Stimulated activated CD4-positive, alpha-beta T cell treated with anti-CD3 and anti-CD28 coated beads, TNF-alpha, amount 100 ng/mL, for 1 hour (primary cell): ENCODE results near the gene SRGAP1.

ENCODE experiments used
- DNase-seq, 3 donors: peaks; one replicate each; pipeline ENCODE4 v3.0.0-alpha.2; 2020; ENCODE audit warnings: low read depth in 3 of 3, low spot score in 1 of 3

SRGAP1 gene

DNA sequence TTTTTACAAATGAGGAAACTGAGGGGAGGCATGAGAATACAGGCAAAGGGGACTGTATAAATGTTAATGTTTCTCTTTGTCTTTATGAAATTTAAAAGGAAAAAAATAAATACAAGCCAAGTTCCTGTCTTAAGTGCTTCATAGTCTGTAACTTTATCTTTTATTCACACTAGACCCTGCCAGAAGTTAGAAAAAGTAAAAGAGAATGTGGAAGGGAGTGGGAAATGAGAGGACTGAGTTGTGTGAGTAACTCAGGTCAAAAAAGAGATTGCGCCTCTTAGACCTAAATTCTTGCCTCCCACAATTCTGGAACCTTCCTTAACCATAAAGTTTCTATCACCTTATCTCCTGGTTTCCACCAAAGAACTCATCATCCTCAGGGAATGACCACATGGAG lies 236.5 kb downstream of the SRGAP1 start:
- DNase-seq, result no peak

DNA sequence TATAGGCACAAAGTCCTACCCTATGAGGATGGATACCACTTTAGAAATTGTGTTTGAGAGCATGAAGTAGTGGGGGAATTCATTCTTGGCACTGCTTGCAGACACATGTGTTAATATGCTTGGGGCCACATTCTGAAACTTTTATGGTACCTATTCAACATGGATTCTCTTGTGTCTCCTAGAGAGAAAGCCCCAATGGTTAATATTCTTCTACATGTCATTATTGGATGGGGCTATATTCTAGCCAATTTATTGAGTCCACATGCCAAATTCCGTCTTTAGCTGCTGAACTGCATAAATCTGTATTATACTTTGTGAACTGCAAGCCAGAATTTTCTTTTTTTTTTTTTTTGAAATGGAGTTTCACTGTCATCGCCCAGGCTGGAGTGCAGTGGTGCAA lies 237.6 kb downstream of the SRGAP1 start:
- DNase-seq, result no peak

DNA sequence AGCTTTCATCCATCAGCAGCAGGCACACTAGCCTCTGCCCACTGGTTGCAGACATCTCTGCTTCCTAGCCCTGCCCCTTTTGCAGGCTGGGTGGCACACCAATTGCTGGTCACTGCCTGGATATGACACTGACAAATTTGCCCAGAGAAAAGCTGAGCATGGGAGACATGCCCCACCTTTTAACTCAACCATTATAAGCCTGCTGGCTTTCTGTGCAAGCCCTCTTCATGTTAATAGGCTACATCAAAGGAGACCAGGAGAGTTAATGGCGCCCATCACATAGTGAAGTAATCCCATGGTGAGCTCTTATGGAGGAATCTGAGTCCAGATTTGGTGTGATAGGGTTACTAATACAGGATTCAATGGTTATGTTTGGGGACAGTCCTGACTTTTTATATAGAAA lies 238.4 kb downstream of the SRGAP1 start:
- DNase-seq, result no peak

DNA sequence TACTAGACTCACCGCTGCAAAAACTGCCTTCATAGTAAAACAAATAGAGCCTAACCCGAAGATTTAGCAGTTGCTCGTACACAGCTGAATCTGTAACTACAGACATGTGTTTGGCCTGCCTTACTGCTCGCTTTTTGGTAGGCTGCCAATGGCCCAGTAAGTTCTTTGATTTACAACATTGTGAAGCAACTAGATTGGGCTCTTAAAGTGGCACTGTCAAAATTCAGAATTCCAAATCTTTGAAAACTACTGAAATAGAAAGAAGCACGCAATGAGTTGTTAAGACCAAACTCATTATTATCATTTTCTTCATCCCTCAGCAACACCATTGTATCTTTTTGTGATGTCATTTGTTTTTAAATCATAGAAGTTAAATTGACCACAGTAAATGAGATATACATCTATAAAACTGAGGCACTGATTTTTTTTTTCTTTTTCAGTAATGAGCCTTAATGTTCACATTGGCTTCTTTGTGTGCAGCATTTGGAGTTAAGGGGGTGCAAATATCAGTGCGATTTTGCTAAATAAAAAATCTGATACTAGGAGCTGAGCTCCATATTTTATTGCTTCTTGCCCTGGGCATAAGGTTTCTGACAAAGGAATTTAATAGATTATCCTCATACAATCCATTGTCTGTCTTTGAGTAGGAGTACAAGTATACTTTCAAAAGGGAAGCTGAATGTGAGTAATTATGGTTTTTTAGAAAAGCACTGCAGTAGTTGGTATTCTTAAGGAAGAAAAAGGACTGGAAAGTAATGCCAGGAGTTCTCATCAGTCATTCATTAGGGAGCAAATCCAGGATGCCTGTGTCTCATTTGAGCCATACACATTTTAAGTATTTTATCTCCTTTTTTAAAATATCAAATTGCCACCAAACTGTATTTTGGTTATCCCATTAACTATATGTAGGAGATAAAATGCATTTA lies 239.0 kb downstream of the SRGAP1 start:
- no peak for DNase-seq

DNA sequence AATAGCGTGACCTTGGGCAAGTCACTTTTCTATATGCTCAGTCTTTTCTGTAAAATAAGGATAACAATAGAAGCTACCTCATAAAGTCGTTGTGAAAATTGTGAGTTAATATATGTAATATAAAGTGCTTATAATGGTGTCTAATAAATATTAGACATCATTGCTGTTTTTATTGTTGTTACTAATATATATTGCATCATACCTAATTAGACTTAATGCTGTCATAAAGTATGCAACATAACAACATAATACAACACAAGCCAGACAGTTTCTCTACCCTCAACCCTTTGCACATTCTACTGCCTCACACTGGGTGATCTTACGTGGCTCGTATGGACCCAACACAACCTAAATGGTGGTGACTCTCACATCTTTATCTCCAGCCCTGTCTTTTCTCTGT lies 240.7 kb downstream of the SRGAP1 start:
- no peak for DNase-seq

DNA sequence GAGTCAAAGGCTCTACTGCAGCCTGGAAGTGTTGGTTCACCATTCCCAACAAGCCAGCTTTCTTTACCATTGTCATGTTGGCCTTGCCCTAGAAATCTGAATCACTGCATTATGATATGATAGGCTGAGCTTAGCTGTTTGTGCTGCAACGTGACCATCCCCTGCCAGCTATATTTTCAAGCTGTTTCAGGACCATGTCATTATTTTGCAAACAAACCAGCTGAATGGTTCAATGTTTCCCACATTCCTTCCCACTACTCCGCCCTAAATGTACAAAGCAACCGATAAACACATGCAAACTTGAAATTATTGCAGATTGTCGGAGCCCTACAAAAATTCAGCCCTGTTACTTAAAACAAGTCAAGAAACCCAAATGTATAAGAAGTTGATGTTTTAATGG lies 241.5 kb downstream of the SRGAP1 start:
- no peak for DNase-seq

DNA sequence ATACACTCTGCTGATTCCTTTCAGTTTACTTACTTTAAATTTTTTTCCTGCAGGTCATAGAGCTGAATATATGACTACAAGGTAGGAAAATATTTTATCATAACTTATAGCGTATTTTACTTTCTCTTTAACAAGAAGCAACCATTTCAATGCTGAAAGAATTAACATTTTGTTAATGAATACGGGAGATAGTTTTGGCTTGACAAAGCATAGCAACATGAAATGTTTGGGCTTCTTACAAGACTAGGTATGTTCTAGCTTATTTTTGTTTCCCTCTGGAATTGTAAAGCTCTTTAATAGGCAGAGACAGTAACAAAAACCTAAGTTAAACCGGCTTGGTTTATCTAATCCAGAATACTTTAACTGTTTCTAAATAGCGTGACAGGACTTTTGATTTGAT lies 242.4 kb downstream of the SRGAP1 start:
- DNase-seq, result no peak

DNA sequence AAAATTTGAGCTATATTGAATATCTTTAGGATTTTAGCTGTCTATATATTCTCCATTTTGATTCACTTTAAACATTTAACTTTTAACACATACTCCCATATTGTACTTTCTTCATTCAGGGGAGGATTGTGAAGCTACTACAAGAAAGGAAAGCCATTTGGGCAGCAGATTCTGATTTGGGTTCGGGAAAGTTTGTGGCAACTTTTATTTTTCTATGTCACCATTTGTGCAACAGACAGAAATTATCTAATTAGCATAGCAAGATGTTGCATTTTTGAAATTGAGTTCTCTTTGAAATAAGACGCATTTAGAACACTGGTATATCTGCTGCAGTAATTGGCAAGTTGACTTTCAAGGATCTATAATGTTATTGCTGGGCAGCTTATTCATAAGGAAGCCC lies 243.3 kb downstream of the SRGAP1 start:
- DNase-seq, result no peak

DNA sequence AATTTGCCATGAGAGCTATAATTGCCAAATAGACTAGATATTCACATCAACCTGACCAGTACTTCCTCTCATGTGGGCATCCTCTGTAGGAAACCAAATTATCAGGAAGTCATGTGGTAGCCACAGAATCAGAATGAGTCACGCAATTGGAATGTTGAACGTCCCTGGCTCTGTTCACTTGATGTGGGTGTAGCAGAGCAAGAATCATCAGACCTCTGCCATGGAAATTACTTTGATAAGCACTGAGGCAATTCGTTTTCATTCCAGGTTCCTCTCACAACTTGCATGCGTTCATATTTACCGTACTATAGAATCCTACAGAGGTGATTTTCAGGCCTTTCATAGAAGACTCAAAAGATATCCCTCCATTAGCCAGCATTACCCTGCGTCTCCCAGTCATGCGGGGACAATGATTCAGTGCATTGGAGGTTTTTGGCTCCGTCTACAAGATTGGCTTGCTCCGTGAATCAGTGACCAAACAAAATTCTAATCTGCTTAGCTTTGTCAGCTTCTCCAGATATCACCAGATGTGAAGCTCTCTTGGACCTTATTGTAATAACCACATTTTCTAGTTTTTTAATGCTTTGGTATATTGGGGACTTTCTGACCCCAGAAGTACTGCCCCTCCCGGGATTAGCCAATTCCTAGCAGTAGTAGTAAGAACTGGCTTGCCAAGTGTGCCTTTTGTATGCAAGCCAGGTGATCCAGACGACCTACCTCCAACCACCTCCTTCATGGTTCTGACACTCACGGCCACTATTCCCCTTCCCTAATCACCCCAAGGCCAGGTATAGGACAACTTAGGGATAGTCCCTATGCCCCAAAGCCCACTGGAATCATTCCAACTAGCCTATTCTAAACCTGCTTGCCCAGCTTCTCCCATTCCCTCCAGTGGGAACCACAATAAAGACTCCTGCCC lies 244.2 kb downstream of the SRGAP1 start:
- DNase-seq, result no peak

DNA sequence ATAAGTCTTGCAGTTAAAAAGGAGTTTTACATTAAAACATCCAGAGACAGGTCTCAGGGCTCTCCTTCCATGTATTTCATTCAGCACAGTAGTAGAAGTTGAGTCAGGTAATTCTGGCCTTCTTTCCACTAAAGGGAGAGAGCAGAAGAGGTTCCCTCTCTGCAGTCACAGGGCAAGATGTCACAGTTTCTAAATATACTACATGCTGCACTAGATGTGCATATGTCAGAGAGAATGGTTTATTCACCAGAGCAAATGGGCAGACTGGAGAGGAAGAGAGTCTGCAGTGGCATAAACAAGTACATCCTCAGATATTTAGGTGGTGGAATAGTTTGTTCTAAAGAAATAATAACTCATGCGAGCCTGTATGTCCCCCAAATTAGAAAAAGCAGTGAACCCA lies 245.5 kb downstream of the SRGAP1 start:
- DNase-seq, result no peak

DNA sequence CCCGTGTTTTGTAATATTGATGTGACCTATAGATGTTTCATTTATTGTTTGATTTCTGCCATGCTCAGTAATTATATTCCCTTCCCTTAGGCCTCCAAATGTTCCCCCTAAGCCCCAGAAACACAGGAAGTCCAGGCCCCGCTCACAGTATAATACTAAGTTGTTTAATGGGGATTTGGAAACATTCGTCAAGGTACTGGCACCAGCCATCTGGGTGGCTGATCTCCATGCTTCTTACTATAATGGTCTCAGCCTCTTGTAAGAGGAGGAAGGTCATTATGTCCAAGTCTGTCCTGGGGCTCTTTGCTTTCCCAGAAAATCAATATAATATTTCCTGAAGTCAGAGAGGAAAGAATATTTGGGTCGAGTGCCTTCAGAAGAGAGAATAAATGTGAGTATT lies 246.7 kb downstream of the SRGAP1 start:
- no peak for DNase-seq

DNA sequence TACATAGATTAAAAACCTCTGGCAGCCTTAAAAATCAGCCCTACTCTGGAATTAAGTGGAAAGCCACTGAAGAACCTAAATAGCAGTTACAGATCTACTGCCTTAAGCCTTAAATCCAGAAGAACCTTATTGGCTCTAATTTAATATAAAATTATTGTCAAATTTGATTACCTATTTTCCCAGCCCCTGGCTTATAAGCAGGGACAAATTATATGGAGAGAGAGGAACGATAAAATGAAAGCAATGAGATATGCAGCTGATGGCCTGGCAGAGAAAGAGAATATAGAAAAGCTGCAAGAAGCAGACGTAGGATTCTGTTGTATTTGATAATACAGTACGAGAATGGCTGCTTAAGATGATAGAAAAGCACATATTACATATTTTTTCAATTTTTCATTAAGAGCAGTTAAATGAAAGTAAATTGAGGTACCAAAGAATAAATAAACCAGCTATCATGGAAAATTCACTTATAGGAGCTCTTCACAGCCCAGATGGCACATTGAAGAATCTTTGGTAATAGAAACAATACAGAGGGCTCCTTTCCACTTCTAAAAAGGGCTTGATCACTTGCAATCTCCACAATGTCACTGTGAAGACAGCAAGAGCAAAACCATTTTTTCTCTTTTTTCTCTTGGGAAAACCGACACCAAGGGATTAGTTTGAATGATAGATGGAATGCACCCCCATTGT lies 248.2 kb downstream of the SRGAP1 start:
- DNase-seq, result no peak

DNA sequence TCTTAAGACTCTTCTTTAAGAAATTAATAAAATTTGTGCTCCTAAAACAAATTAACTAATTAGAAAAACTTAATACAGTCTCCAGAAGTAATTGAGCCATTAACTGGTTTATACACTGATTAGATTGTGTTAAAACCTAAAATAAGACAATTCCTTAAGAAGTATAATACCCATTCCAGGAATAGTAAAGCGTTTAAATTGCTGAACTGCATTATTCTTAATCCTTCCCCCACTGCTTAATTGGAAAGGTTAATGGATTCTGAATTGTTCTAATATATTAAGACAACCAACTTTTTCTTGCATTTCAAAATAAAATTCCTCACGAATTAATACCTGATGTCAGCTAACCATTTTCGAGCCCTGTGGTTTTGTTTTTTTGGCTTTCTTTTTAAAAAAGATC lies 249.2 kb downstream of the SRGAP1 start:
- DNase-seq, result no peak

DNA sequence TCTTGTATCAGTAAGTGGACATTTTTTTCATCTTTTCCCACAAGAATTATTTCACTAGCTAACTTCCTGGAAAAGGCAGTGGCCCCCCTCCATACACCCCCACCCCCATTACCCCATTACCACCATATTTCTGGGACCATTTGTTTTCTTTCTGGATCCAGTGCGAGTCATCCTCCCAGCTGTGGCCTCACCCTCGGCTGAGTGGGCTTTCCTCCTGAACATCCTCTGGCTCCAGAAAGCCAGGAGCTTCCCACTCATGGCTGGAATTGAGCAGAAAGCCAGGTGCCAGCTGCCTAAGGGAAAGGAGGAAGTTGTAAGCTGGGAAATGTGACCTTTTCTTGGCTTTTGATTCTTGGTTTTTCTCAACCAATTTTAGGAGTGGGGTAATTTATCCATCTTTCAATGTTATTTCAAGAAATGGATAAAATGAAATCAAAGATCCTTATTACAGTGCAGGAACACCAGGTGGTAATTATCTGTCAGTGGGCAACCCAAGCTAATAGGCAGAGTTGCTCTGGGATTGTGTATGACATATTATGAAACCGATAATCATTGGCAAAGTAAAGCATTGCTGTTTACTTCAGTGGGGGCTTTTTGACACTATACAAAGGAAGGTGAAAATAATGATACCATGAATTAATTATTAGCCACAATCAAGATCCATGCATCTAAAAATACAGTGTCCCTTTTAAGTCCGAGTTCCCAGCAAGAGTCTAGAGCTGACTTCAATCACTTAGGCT lies 253.0 kb downstream of the SRGAP1 start:
- no peak for DNase-seq

DNA sequence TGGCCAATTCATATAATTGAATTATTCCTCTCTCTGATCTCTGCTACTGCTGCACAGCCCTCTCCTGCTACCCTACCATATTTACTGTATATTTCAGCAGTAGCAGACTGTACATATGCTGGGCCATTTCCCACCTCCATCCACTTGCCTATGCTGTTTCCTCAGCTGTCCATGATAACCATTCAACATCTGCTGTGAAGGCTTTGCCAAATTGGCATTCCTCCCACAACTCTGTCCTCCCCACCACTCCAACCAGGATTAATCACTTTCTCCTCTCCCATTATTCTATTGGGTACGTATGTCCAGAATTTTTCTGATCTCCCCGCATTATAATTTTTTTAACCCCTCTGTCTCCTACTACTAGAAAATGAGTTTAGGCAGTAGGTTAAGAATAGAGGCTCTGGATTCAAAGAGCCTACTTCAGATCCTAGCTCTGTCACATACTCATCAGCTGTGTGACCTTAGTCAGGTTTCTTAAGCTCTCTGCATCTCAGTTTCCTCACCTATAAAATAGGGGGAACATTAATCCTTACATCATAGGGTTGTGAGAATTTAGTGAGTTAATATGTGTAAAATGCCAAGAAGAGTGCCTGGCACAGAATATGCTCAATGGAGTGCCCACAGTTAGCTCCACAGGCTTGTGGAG lies 254.3 kb downstream of the SRGAP1 start:
- no peak for DNase-seq

DNA sequence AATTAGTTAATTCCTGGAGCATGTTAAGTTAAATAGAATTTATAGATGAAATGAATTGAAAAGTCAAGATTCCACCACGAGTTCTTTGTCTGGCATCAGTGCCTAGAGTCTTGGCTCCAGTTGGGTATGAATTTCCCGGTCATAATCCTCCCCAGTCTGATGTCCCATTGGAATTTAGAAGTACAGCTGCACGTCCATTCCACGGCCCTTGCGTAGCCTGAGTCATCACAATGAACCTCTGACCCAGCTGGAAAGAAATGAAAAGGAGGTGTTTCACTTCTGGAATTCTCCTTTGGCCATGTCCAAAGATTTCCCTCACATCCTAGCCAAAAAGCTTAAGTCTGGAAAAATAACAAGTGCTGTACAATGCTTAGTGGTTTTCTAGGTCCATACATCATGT lies 254.9 kb downstream of the SRGAP1 start:
- no peak for DNase-seq

DNA sequence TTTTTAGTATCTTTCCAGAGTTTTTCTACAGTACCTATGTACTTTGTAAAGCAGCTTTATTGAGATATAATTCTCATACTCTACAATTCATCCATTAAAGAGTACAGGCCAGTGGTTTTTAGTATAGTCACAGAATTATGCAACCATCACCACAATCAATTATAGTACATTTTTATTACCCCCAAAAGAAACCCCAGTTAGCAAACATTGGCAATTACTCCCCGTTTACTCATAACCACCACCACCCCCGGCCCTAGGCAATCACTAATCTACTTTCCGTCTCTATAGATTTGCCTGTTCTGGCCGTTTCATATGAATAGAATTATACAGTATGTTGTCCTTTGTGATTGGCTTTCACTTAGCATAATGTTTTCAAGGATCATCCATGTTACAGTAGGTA lies 257.8 kb downstream of the SRGAP1 start:
- no peak for DNase-seq

DNA sequence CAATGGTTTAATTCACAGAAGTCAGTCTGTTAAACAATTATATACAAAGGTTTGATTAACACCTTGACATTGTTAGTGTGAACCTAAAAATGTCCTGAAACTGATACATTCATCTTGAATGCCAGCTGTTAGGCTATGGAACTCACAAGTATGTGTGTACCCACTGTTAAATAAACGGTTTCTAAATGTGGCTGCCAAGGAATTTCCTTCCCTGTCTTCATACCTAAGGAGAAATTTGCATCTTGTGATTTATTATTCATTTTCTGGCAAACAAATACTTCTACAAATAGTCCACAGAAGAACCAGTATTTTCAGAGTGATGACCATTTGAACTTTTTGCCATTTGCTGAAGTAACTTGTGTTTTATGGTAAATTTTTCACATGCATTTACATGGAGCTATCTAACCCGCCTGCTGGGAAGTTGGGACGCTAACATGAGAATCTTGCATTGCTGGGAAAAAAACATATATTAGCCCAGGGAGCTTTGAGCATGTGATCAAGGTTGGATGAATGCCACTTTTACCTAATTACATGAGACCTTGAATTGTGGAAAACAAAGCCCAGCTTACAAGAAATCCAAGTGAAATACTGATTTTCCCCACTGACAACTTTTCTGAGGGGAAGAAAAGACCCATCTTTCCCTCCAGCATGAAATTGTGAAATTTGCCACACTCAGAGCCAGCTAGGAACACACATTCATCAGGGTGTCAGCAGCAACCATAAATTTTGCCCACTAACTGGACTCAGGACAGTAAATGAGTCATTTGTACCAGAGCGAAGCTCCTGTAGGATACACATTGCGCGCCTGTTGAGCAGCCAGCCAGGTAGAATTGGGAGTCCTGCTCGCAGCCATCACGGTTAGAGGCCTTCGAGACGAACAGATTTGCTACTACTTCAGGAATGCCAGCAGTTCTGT lies 259.6 kb downstream of the SRGAP1 start:
- DNase-seq, result no peak

DNA sequence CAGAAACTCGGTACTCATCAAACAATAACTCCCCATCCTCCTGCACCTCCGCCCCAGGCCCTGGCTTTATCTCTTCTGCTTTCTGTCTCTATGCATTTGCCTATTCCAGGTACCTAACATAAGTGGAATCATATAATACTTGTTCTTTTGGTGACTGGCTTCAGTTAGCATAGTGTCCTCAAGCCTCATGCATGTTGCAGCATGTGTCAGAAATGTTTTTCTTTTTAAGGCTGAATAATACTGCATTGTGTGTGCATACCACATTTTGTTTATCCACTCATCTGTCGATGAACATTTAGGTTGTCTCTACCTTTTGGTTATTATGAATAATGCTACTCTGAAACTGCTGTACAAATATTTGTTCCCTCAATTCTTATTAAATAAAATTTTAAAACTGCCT lies 260.5 kb downstream of the SRGAP1 start:
- DNase-seq, result no peak
